HTR-8/SVneo (cell line): ENCODE results near the gene TEX13A.
"Not testable (repeated sequence)": the region's sequence is repeated elsewhere in the genome, so short reads cannot be mapped to it uniquely, and the experiment has no call there.

ENCODE experiments used
- DNase-seq: peaks from one replicate; pipeline ENCODE4 v3.0.0; 2011; ENCODE audit warnings: low spot score, mixed read lengths; ENCODE audit not compliant: insufficient read length
- FAIRE-seq: peaks from 2 replicates; lab custom pipeline; 2011; peaks lifted over from hg19 to GRCh38; lab: Jason Lieb, UNC

The TEX13A gene

GRCh38 chrX:105220636-105221035 is at the start of gene TEX13A:
TEX13A (minus strand) TSS chrX:105220694; CDS start chrX:105220397, 297 bp downstream.
- no peak for FAIRE-seq
- no peak for DNase-seq

GRCh38 chrX:105269386-105269785 is 48.9 kb upstream of the TEX13A start:
- FAIRE-seq (no peak), DNase-seq (no peak)

- DNase-seq (no peak), FAIRE-seq (no peak)
These were observed 46.7 kb upstream of the TEX13A start for GRCh38 chrX:105267167-105267566.

GRCh38 chrX:105266456-105266855 is 46.0 kb upstream of the TEX13A start:
- DNase-seq: no peak
- FAIRE-seq: no peak

- no peak for DNase-seq
- no peak for FAIRE-seq
These were observed 44.6 kb upstream of the TEX13A start for GRCh38 chrX:105265093-105265492.

GRCh38 chrX:105263801-105264200 is 43.3 kb upstream of the TEX13A start:
- FAIRE-seq (no peak), DNase-seq (no peak)

- DNase-seq (no peak), FAIRE-seq (no peak)
These were observed 42.7 kb upstream of the TEX13A start for GRCh38 chrX:105263171-105263570.

GRCh38 chrX:105260291-105261043 is 40.0 kb upstream of the TEX13A start:
- FAIRE-seq (no peak), DNase-seq (no peak)

GRCh38 chrX:105241056-105241455 is 20.6 kb upstream of the TEX13A start:
- DNase-seq: no peak
- FAIRE-seq: no peak

GRCh38 chrX:105237407-105237806 is 16.9 kb upstream of the TEX13A start:
- not testable (repeated sequence) for FAIRE-seq, DNase-seq

GRCh38 chrX:105229146-105229545 is 8.7 kb upstream of the TEX13A start:
- no peak for FAIRE-seq
- no peak for DNase-seq

- DNase-seq (no peak), FAIRE-seq (no peak)
These were observed 8.1 kb upstream of the TEX13A start for GRCh38 chrX:105228602-105229001.

- DNase-seq (no peak), FAIRE-seq (no peak)
These were observed 6.0 kb upstream of the TEX13A start for GRCh38 chrX:105226499-105226898.

- no peak for DNase-seq
- no peak for FAIRE-seq
These were observed 880 bp upstream of the TEX13A start for GRCh38 chrX:105221374-105221773.

GRCh38 chrX:105219454-105220401 is 766 bp downstream of the TEX13A start:
- DNase-seq (no peak), FAIRE-seq (no peak)

- FAIRE-seq: no peak
- no peak for DNase-seq
These were observed 9.4 kb downstream of the TEX13A start for GRCh38 chrX:105211066-105211575.

- DNase-seq (no peak), FAIRE-seq (no peak)
These were observed 10.2 kb downstream of the TEX13A start for GRCh38 chrX:105210258-105210657.

GRCh38 chrX:105209406-105209805 is 11.1 kb downstream of the TEX13A start:
- DNase-seq (no peak), FAIRE-seq (no peak)

GRCh38 chrX:105191878-105192277 is 28.6 kb downstream of the TEX13A start:
- no peak for FAIRE-seq
- no peak for DNase-seq

GRCh38 chrX:105190252-105190853 is 30.1 kb downstream of the TEX13A start:
- DNase-seq (peak; percentile 2), FAIRE-seq (no peak)

GRCh38 chrX:105189093-105189492 is 31.4 kb downstream of the TEX13A start:
- DNase-seq: no peak
- FAIRE-seq: no peak
